ENCODE data around the gene PTGDS. TPM values are rescaled to one million over a fixed set of nuclear protein-coding genes. Genes with fewer than 3 reads are reported as not detected.

Gene PTGDS
- total RNA-seq, 2 experiments from 2014 or later = not detected

GRCh38 chr9:136947955-136948510, 29.3 kb upstream of the PTGDS start:
- Mint-ChIP-seq H3K27ac (no peak overlapping the region), H3K27me3 (ENCODE audit: low read depth) (no peaks in the 10 kb centered on the region), H3K9me3 (no peaks in the 10 kb centered on the region), H3K4me3 (no peak overlapping the region), H3K36me3 (ENCODE audit: low read depth) (no peaks in the 10 kb centered on the region), H3K4me1 (ENCODE audit: low read depth) (peaks cover 7% of the 10 kb centered on the region)
- DNase-seq = peak; percentile 42
- CTCF ChIA-PET = interaction anchor here (0.7 to 2.7 kb wide), 14 partner anchors 11 to 294 kb away, joined by 3 to 30 read pairs (median 3); partner anchors contain the start of genes AJM1, MAN1B1 and SAPCD2
- intact Hi-C loops (cut with micrococcal nuclease) = loop anchor here (1.0 kb wide), 1 partner anchor 87 kb away; no protein-coding TSS in a partner anchor

GRCh38 chr9:136949239-136949816, 28.0 kb upstream of the PTGDS start:
- CTCF ChIA-PET = interaction anchor here (2.7 kb wide), 1 partner anchor 86 kb away, joined by 30 read pairs; no protein-coding TSS in a partner anchor
- peak overlapping the region; percentile 80 for H3K4me3 Mint-ChIP-seq
- no peaks in the 10 kb centered on the region for H3K27me3 Mint-ChIP-seq (ENCODE audit: low read depth)
- no peaks in the 10 kb centered on the region for H3K9me3 Mint-ChIP-seq
- H3K4me1 Mint-ChIP-seq (ENCODE audit: low read depth) = peaks cover 4% of the 10 kb centered on the region
- H3K36me3 Mint-ChIP-seq (ENCODE audit: low read depth) = no peaks in the 10 kb centered on the region
- intact Hi-C loops (cut with micrococcal nuclease) = no loop called here
- DNase-seq = no peak
- H3K27ac Mint-ChIP-seq = peak overlapping the region; percentile 71

- Mint-ChIP-seq H3K4me3 (peak overlapping the region; percentile 82), H3K27ac (peak overlapping the region; percentile 72), H3K36me3 (ENCODE audit: low read depth) (no peaks in the 10 kb centered on the region), H3K9me3 (no peaks in the 10 kb centered on the region), H3K27me3 (ENCODE audit: low read depth) (no peaks in the 10 kb centered on the region), H3K4me1 (ENCODE audit: low read depth) (peaks cover under 1% of the 10 kb centered on the region)
- CTCF ChIA-PET = interaction anchor here (0.7 kb wide), 1 partner anchor 172 kb away, joined by 3 read pairs; no protein-coding TSS in a partner anchor
- DNase-seq = peak; percentile 98
- intact Hi-C loops (cut with micrococcal nuclease) = loop anchor here (1.0 kb wide), 1 partner anchor 42 kb away; the partner anchor contains the start of gene PAXX
These were observed 27.3 kb upstream of the PTGDS start for GRCh38 chr9:136949817-136950655.

GRCh38 chr9:136950656-136951276, 26.5 kb upstream of the PTGDS start:
- H3K9me3 Mint-ChIP-seq = no peaks in the 10 kb centered on the region
- H3K36me3 Mint-ChIP-seq (ENCODE audit: low read depth) = no peaks in the 10 kb centered on the region
- H3K27ac Mint-ChIP-seq = peak overlapping the region; percentile 59
- no peaks in the 10 kb centered on the region for H3K4me1 Mint-ChIP-seq (ENCODE audit: low read depth)
- CTCF ChIA-PET = interaction anchor here (0.7 to 0.9 kb wide), 2 partner anchors 21 to 173 kb away, joined by 3 read pairs; no protein-coding TSS in a partner anchor
- peak overlapping the region; percentile 82 for H3K4me3 Mint-ChIP-seq
- intact Hi-C loops (cut with micrococcal nuclease) = loop anchor here (1.0 kb wide), 1 partner anchor 42 kb away; the partner anchor contains the start of gene PAXX
- H3K27me3 Mint-ChIP-seq (ENCODE audit: low read depth) = no peaks in the 10 kb centered on the region
- no peak for DNase-seq

- H3K27me3 Mint-ChIP-seq (ENCODE audit: low read depth) = no peaks in the 10 kb centered on the region
- H3K27ac Mint-ChIP-seq = no peak within 1 kb of the TSS
- intact Hi-C loops (cut with micrococcal nuclease) = no loop called here
These were observed 25.6 kb upstream of the PTGDS start, which contains the start of gene LCN12 for GRCh38 chr9:136951541-136952320. TSS of gene LCN12 (plus strand) at chr9:136952273. CDS start at chr9:136952328, 55 bp downstream.

GRCh38 chr9:136952321-136952850, 24.9 kb upstream of the PTGDS start:
- DNase-seq = no peak
- no peak overlapping the region for H3K27ac Mint-ChIP-seq
- H3K27me3 Mint-ChIP-seq (ENCODE audit: low read depth) = no peaks in the 10 kb centered on the region
- H3K4me3 Mint-ChIP-seq = no peak overlapping the region
- H3K4me1 Mint-ChIP-seq (ENCODE audit: low read depth) = no peaks in the 10 kb centered on the region
- intact Hi-C loops (cut with micrococcal nuclease) = no loop called here
- CTCF ChIA-PET = no interaction called here
- no peaks in the 10 kb centered on the region for H3K36me3 Mint-ChIP-seq (ENCODE audit: low read depth)
- peaks cover 2% of the 10 kb centered on the region for H3K9me3 Mint-ChIP-seq

More at GRCh38 chr9:136951541-136952320, 25.6 kb upstream of the PTGDS start, which contains the start of gene LCN12:
- no peak for DNase-seq
- CTCF ChIA-PET = interaction anchor here (0.9 kb wide), 1 partner anchor 20 kb away, joined by 3 read pairs; no protein-coding TSS in a partner anchor
- H3K4me1 Mint-ChIP-seq (ENCODE audit: low read depth) = no peaks in the 10 kb centered on the region
- no peak within 1 kb of the TSS for H3K4me3 Mint-ChIP-seq
- no peaks in the 10 kb centered on the region for H3K36me3 Mint-ChIP-seq (ENCODE audit: low read depth)
- H3K9me3 Mint-ChIP-seq = peaks cover 1% of the 10 kb centered on the region

GRCh38 chr9:136952876-136953770, 24.2 kb upstream of the PTGDS start:
- intact Hi-C loops (cut with micrococcal nuclease) = no loop called here
- DNase-seq = no peak
- no peak overlapping the region for H3K27ac Mint-ChIP-seq
- no peaks in the 10 kb centered on the region for H3K36me3 Mint-ChIP-seq (ENCODE audit: low read depth)
- H3K9me3 Mint-ChIP-seq = peaks cover 2% of the 10 kb centered on the region
- H3K27me3 Mint-ChIP-seq (ENCODE audit: low read depth) = no peaks in the 10 kb centered on the region
- H3K4me3 Mint-ChIP-seq = no peak overlapping the region
- CTCF ChIA-PET = no interaction called here
- H3K4me1 Mint-ChIP-seq (ENCODE audit: low read depth) = no peaks in the 10 kb centered on the region

- CTCF ChIA-PET = no interaction called here
- no peaks in the 10 kb centered on the region for H3K27me3 Mint-ChIP-seq (ENCODE audit: low read depth)
- H3K4me3 Mint-ChIP-seq = no peak overlapping the region
- intact Hi-C loops (cut with micrococcal nuclease) = no loop called here
- H3K4me1 Mint-ChIP-seq (ENCODE audit: low read depth) = no peaks in the 10 kb centered on the region
- no peak overlapping the region for H3K27ac Mint-ChIP-seq
- DNase-seq = no peak
- H3K9me3 Mint-ChIP-seq = peaks cover 2% of the 10 kb centered on the region
- no peaks in the 10 kb centered on the region for H3K36me3 Mint-ChIP-seq (ENCODE audit: low read depth)
These were observed 23.5 kb upstream of the PTGDS start for GRCh38 chr9:136953771-136954269.

- Mint-ChIP-seq H3K9me3 (peaks cover 2% of the 10 kb centered on the region), H3K27ac (no peak overlapping the region), H3K27me3 (ENCODE audit: low read depth) (no peaks in the 10 kb centered on the region), H3K4me3 (no peak overlapping the region), H3K4me1 (ENCODE audit: low read depth) (no peaks in the 10 kb centered on the region), H3K36me3 (ENCODE audit: low read depth) (no peaks in the 10 kb centered on the region)
- intact Hi-C loops (cut with micrococcal nuclease) = no loop called here
- CTCF ChIA-PET = no interaction called here
- DNase-seq = no peak
These were observed 22.8 kb upstream of the PTGDS start for GRCh38 chr9:136954270-136955083.

Measured in activated naive CD4-positive, alpha-beta T cell treated with anti-CD3 and anti-CD28 coated beads for 36 hours (primary cell).